GM19455 (cell line): ENCODE data around the gene HOXD4.

Experiments used
- ATAC-seq: cut with Tn5 transposase; IDR thresholded peaks from one replicate; pipeline ENCODE4 v1.9.1; 2021; ENCODE audit not compliant: unreplicated experiment

Gene HOXD4

DNA sequence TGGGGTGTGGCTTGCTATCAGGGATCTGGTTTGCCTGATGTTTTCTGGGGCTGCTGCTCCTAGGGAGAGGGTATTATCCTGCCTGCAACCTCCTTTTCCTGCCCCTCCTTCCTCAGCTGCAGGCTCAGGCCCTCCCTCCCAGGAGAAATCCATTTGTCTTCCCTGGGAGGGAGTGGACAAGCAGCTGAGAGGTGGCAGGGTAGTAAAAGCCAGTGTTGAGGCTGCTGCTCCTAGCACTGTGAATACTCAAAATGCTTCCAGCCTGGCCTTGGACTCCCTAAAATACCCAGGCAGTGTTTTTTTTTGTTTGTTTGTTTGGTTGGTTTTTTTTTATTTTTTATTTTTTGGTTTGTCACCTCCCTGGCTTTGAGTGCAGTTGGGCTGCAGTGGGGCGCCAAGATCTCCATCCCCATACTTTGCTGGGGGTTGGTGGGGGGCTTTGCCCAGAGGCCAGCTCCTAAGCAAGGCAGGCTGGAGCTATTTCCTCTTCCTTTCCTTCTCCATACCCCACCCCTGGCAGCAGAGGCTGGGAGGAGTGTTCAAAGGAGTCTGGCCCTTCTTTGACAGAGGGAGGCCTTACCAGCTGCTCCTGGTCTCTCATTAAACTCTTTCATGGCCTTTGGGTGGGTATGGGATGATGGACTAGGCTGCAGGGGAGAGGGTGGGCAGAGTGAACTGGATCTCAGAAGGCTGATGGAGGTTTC, 19.4 kb downstream of the HOXD4 start:
- ATAC-seq = no peak

DNA sequence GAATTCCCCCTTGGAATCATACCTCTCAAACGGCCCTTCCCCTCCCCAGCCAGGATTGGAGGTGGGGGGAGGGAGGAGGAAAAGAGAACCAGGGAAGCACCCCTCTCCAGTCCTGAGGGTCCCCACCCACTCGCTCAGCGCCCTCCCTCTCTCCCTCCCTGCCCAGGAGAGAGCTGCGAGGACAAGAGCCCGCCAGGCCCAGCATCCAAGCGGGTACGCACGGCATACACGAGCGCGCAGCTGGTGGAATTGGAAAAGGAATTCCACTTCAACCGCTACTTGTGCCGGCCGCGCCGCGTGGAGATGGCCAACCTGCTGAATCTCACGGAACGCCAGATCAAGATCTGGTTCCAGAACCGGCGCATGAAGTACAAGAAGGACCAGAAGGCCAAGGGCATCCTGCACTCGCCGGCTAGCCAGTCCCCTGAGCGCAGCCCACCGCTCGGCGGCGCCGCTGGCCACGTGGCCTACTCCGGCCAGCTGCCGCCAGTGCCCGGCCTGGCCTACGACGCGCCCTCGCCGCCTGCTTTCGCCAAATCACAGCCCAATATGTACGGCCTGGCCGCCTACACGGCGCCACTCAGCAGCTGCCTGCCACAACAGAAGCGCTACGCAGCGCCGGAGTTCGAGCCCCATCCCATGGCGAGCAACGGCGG, 20.1 kb downstream of the HOXD4 start:
- ATAC-seq = no peak

DNA sequence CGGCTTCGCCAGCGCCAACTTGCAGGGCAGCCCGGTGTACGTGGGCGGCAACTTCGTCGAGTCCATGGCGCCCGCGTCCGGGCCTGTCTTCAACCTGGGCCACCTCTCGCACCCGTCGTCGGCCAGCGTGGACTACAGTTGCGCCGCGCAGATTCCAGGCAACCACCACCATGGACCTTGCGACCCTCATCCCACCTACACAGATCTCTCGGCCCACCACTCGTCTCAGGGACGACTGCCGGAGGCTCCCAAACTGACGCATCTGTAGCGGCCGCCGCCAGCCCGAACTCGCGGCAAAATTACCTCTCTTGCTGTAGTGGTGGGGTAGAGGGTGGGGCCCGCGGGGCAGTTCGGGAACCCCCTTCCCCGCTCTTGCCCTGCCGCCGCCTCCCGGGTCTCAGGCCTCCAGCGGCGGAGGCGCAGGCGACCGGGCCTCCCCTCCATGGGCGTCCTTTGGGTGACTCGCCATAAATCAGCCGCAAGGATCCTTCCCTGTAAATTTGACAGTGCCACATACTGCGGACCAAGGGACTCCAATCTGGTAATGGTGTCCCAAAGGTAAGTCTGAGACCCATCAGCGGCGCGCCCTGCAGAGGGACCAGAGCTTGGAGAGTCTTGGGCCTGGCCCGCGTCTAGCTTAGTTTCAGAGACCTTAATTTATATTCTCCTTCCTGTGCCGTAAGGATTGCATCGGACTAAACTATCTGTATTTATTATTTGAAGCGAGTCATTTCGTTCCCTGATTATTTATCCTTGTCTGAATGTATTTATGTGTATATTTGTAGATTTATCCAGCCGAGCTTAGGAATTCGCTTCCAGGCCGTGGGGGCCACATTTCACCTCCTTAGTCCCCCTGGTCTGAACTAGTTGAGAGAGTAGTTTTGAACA, 20.9 kb downstream of the HOXD4 start:
- ATAC-seq = no peak

DNA sequence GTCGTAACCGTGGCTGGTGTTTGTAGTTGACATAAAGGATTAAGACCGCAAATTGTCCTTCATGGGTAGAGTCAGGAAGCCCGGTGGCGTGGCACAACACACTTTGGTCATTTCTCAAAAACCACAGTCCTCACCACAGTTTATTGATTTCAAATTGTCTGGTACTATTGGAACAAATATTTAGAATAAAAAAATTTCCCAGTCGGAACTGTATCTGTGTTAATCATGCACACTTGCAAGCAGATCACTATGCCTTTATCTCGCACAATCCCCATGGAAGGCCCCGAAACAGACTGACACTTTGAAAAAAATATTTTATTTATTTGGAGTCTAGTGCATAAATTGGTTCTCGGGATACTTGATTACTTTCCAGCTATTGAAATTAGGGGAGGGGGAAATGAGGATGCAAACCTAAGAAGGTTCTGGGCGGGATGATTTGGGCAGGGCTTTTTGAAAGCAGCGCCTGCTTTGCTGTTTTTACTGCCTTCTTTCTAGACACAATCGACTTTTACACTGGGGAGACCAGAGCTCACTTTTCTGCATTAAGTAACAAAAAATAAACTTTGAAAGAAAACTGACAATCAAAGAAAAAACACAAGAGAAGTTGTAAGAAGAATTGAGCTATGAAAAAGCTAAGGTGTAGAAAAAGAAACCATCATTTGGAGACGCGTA, 21.7 kb downstream of the HOXD4 start:
- no peak for ATAC-seq

DNA sequence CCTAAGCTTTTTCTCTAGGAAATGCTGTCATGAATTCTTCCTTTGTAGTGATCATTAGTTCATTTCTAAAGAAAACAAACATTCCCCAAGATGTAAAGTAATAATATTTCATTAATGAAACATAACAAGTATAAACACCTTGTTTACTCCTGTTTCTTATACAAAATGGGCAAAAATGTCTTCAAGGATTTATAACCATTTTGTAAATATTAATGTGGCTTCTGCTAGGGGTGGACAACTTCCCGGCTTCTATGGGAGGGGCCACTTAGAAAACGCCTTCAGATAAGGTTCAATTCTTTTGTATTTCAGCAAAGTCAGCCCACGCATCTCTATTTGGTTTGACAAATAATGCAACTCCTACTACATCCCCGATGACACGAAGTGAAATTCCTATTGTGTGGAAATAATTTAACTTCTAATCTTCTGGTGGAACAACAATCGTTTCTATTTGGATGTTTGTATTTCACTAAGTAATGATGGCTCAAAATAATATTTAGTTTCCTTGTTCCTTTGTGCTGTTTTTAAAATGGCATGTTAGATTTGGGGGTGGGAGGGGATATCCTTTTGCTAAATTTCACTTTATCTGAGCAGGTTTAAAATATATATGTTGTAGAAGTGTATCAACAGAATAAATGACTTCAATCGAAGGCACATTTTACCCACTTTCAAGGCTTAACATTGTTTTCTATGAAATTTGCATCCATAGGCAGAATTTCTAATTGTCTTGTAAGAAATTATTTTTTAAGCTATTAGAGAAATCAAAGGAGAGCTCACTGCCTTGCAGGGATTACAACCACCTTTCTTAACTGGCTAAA, 22.4 kb downstream of the HOXD4 start:
- no peak for ATAC-seq

DNA sequence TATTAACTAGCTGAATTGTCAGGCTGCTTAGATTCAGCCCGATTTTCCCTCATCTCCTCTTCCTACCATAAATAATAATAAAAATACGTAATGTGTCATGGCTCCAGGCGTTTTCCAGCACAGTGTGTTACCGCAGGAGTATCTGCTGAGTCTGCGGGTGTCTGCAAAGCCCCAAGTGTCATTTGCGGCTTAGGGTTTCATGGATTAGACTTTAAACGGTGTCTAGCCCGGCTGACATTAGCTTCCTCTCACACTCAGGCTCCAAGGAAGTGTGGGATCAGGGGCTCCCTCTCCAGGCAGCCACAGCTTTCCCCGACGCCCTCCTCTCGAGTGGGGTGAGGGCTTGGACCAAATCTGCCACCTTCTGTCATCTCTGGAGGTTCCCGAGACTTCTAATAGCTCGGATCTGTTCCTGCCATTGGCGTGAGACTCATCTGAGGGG, 23.1 kb downstream of the HOXD4 start:
- ATAC-seq = no peak

DNA sequence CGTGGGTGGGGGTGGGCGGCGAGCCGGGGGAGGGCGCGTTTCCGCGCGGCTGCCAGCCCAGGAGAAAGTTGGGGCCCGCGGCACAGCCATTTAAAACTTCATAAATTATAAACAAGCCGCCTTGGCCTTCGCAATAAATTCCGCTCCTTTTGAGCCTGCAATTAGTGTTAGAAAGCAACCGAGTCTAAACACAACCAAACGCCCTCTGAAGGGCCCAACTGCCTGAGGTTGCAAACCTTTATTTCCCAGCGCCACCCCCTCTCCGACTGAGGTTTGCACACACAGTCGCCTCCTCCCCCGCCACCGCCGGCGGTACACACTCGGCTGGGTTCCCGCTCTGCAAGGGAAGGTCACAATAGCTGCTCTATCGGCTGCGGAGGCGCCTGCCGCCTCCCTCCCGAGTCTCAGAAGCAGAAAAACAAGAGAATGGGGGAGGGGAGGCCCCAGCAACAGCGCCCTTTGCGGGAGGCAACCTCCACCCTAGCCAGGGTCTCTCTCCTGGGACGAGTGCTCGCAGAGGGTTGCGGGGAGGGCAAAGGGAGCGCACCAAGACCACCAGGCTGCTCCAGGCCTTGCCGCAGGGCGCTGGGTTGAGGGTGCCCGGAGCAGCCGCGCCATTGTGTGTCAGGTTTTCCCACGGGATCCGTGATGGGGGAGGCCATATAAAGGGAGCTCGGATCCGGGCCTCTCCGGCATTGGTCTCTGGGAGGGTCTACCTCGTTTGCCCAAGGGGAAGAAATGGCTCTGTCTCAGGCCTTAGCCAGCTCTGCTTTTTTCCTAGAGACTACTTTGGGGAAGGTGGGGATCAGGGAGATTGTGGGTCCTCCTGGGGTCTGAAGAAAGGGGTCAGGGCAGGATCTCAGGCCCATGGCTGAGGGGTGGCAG, 23.7 kb downstream of the HOXD4 start:
- no peak for ATAC-seq

DNA sequence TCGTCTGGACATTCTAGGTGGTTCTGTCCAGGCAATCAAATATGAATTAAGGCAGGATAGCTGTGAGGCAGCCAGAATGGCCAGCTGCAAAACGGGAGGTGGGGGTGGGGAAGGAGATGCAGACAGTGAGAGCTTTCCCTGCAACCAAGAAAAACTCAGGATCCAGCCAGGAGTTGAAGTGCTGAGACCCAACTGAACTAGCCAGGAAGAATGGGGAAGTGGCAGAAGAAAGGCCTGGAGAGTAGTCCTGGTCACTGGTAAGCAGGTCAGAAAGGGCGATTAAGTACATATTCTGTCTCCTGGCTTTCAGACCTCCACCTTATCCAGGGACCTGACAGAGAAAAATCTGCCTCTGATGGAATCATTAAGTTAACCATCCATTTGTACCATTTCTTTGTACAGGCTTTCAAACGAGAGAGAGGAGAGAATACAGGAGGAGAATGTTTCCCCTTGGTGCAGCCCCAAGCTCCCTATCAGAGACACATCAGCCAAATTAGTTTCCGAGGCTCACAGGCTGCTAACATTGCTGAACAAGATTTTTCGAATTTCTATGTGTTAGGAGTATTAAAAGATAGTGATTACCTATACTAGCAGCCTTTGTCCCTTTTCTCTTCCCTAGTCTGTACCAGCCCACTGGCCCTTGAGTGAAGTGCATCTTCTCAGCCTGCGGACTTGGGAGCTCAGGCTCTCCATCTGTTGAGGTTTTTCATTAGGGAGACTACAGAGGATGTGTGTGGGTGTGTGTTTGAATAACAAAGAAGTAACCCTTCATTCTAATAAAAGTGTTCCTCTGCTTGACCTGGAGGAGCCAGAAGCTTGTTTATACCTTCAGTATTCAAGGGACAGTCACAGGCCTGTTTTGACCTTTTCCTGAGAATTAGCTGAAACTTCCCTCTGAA, 24.6 kb downstream of the HOXD4 start:
- ATAC-seq = no peak

DNA sequence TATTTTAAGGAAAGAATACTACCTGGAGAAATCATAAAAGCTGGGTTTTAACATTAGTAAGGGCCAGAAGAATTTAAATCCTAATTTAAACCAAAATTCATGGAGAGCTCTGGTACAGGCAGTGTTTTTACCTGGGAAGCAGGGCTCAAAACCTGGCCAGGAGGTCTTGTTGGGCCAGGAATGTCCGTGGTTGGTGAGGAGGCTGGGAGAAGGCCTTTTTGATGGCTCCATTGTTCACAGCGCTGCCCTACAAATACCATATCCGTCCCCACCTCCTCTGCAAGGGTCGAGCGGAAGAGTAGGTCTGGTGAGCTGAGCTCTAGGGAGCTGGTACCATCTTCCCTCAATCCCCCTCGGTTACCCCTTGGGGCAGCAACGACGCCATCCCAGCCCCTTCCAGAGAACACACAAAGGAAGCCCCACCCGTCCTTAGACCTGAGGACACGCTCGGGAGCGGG, 26.3 kb downstream of the HOXD4 start:
- no peak for ATAC-seq

DNA sequence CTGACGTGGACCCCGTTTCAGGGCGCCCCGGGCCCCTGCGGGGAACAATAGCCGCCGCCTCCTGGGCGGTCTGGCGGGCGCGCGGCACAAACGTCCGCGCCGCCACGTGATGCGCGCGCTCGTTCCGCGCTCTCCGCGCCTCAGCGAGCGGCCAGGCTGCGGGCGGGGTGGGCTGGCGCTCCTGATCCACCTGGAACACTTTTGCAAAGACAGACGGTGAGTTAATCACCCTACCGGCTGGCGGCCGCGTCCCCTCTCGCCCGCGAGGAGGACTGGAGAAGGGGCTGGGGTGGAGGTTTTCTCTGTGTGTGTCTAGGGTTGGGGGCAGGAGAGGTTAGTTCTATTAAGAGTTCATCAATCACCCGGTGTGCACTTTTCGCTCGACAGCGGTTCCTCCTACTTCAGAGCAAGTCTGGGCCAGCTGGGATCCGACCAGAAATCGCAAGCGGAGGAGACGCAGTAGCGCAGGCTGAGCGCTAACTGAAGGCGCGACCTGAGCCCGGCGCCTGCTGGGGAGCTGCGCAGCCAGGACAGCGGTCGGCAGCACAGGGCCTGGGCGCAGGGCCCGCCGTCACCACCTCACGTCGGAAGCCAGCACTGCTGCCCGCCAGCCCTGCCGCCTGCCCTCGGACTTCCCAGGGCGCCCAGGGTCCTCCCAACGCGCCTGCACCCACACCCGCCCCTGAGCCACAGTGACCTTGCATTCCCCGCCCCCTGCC, 26.8 kb downstream of the HOXD4 start:
- ATAC-seq = no peak

DNA sequence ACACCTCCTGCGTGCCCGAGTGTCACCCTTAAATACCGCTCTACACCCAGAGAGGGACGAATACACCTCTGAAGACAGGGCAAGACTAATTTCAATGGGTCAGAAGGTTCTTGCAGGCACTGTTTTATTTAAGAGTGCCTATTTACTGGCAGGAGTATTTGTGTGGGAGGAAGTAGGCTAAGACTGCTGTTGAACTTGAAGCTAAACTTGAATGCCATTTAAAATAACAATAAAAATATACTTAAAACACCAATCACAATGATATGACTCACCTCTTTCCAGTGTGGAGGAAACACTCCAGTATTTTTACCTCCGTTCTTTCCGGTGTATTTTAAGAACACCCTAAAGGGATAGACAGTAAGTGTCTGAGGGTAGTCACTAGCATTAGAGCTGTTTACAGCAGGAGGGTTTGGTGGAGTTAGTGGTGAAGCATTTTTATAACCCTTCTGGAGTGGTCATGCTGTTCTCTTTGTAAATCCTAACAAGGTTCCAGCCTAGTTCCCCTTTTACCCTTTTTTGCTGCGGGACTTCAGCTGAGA, 27.5 kb downstream of the HOXD4 start:
- ATAC-seq = no peak

DNA sequence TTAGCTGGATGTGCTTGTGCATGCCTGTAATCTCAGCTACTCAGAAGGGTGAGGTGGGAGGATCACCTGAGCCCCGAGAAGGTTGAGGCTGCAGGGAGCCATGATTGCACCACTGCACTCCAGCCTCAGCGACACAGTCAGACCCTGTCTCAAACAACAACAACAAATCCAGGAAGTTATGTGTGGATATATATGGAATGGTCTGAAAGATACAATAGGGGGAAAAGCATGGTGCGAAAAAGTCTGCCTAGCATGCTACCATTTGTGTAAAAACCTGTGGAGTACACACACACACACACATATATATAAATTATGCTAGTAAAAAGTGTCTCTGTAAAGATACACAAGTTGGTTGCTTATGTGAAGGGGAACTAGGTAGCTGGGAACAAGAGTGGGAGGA, 30.2 kb downstream of the HOXD4 start:
- ATAC-seq = no peak

DNA sequence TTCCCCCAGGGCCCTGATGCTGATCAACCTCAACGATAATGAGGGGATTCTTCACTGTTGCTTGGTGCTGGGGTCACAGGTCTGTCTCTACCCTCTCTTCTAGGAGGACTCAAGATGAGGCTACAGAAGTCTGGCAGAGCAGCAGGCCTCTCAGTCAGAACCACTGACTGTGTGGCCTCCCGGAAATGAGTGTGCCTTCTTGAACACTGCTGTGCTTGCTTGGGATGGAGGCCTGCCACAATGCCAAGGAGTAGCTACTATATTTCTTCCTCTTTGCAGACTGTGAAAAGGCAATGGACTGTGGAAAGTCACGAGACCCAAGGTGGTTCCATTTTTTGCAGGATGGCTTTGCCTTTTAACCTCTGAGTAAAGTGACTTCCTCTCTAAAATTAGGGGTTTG, 31.3 kb downstream of the HOXD4 start:
- no peak for ATAC-seq

DNA sequence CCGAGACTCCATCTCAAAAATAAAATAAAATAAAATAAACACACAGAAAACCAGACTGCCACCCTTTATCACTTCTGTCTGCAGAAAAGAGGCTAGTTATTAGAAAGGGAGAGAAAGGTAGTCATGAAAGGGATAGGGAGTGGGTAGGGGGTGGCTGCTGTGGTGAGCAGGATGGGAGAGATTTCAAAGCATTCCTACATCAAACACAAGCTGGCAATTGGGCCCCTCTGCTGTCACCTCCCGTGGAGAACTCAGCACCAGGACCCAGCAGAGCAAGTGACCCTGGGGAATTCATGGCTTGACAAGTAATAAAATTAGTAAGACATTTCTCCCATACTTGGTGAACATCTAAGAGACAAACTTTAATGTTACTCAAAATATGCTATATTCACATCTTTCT, 33.4 kb downstream of the HOXD4 start:
- ATAC-seq = no peak

DNA sequence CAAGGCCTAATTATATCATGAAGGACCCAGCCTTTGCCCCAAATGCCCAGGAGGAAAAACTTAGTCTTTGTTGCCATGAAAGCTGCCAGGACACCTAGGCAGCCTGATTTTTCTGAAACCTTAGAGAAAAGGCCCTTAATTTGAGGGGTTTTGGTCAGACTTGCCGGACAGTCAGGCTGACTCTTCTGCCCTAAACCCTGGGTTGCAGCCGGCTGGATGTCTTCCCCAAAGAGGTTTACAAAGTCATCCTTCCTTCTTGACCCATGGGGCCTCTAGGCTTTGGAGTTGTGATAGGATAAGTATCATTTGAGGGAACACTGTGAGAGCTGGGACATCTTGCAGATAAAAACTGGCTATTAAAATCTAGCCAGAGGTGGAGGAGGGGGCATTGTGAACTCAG, 34.7 kb downstream of the HOXD4 start:
- no peak for ATAC-seq

DNA sequence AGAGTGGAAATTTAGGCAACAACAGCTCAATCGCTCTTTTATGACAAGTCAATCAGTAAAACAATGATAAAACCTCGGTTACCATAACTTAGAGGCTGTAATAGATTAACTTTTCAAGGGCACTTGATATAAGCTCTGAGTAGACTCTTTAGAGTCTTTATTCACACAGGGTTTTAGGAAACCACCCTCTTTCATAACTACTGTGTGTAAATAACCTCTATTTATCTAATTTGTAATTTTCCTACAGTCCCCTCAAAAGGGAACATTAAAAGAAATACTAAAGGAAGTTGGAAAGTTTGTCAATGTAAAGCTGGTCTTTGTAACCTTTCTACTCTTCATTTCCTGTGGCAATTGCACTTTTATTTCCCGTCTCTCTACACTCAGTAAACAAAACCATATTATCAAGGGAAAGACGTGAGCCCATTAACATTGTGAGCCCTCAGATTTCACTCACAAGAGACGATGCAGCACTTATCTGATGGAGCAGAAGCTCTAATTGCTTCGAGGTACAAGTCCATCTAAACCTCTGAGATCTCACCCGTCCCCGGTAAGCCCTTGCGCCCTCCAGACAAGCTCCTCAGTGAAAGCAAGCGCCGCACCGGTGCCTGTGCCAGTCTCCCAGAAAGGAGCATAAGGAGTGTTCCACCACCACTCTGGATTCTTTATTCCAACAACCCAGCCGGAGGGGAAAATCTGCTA, 36.0 kb downstream of the HOXD4 start:
- ATAC-seq = no peak
